SK-N-MC (cell line): ENCODE measurements around the gene OR2V2.

ENCODE experiments used
- EZH2 ChIP-seq: fragments of 200-600 bp; sonication (generic); IDR thresholded peaks from one replicate; pipeline ENCODE4 v1.6.1; 2017; ENCODE audit warnings: antibody characterized with exemption
- FOXP2 ChIP-seq: optimal IDR thresholded peaks from 2 replicates; pipeline ENCODE3; 2011; ENCODE audit warnings: mild to moderate bottlenecking, moderate library complexity; ENCODE audit not compliant: insufficient read depth; ENCODE audit errors: extremely low read length, control extremely low read depth
- POLR2AphosphoS5 ChIP-seq: IDR thresholded peaks from 2 replicates; pipeline ENCODE4 v1.6.1; 2012; ENCODE audit warnings: mild to moderate bottlenecking, low read depth, low read length, borderline replicate concordance

- TF ChIP-seq EZH2, result no peak
- TF ChIP-seq POLR2AphosphoS5, result no peak
- no peak for TF ChIP-seq FOXP2
Observed at GRCh38 chr5:181205761-181206649, 58.6 kb downstream of the OR2V2 start.
